ENCODE measurements around the gene LPP.

LPP gene

DNA sequence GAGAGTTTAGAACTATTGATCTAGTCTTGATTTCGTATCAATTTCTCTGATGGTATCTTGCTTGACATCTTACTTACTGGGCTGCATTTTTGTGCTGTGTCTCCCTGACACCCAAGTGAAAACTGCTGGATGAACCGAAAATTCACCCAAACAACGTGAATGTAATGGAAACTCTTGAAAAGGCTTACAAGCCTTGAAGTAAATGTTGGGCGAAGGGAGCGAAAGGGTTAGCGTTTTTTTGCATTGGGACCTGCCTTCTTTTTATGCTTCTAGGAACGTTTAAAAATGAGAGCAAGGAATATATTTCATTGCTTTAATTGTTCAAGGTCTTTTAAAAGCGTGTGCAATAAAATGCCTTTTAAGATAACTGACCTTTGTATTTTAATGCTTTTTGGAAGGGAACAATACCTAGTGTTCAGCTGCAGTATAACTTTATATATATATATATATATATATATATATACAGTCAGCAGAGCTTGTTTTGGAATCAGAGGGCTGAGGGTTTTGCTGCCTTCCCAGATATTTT, 94.1 kb downstream of the LPP start:
- DNase-seq (ENCODE audit: low spot score) (no peak), ATAC-seq (ENCODE audit: low read depth) (no peak)
- H3K4me1 ChIP-seq (ENCODE audit: insufficient read depth, poor library complexity, severe bottlenecking): peaks cover 10% of the 10 kb centered on the region
- H3K36me3 ChIP-seq (ENCODE audit: low read depth): no peaks in the 10 kb centered on the region
- TF ChIP-seq CTCF (IDR thresholded peaks at IDR 0.05; ENCODE audit: poor library complexity, severe bottlenecking): no peak
- H3K27ac ChIP-seq (ENCODE audit: poor library complexity, severe bottlenecking): no peak overlapping the region
- no peaks in the 10 kb centered on the region for H3K9me3 ChIP-seq (ENCODE audit: severe bottlenecking)
- H3K27me3 ChIP-seq (ENCODE audit: insufficient read depth, poor library complexity, severe bottlenecking): no peaks in the 10 kb centered on the region
- H3K4me3 ChIP-seq (ENCODE audit: severe bottlenecking): no peak overlapping the region

DNA sequence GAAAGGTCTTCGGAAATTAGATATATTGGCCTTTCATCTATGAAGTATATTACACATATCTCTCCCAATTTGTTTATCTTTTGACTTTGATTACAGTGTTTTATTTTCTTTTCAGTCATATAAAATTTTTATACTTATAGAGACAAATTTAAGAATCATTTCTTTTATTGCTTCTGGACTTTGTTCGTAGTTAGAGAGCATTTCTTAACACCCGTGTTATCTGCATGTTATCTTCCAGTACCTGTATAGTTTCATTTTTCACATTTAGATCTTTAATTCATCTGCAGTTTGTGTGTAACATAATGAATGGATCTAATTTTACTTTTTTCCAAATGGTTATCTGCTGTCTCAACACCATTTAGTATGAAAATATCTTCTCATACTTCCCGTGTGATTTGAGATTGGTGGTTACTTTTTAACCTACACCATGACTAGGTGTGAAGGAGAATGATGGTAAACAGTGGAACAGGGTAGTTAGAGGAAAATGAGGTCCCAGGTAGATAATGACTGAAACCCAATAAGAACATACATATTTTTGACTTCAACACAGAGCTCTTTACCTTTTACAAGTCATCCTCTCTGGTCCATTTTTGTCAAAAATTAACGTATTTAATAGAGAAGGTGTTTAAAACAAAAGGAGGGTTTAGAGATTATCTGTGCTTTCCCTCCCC, 99.3 kb downstream of the LPP start:
- no peak overlapping the region for H3K27ac ChIP-seq (ENCODE audit: poor library complexity, severe bottlenecking)
- no peaks in the 10 kb centered on the region for H3K9me3 ChIP-seq (ENCODE audit: severe bottlenecking)
- H3K4me3 ChIP-seq (ENCODE audit: severe bottlenecking): no peak overlapping the region
- H3K36me3 ChIP-seq (ENCODE audit: low read depth): no peaks in the 10 kb centered on the region; the same call in 1 of the 2 replicates
- DNase-seq (ENCODE audit: low spot score): no peak
- no peak for TF ChIP-seq CTCF (IDR thresholded peaks at IDR 0.05; ENCODE audit: poor library complexity, severe bottlenecking)
- no peaks in the 10 kb centered on the region for H3K27me3 ChIP-seq (ENCODE audit: insufficient read depth, poor library complexity, severe bottlenecking)
- H3K4me1 ChIP-seq (ENCODE audit: insufficient read depth, poor library complexity, severe bottlenecking): no peaks in the 10 kb centered on the region
- ATAC-seq (ENCODE audit: low read depth): no peak

DNA sequence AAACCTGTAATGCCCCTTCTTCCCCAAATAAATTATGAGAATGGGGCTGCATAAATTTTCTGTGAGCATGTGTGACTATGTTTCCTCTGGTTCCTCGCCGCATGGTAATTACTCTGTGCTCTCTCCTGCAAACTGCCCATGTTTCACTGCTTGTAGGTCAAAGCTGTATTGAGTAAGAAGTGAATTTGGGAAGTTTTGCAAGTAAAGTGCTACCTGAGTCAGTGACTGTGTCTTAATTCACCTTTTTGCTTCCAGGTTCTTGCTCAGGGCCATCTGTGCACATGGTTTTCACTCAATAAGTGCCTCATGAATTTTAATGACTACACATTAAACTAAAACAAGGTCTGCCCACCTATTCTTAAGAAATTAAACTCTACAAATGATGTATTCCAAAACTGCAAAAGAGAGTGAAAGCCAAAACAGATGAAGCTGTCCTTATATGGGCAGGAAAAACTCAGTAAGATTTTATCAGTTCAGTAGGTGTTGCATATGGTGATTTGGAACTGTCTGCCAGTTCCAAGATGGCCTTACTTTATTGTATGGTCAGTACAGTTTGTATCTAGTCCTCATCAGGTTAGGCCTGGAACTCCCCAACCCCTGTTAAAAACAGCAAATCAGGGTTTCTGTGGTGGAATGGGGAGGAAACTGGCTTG, 100.0 kb downstream of the LPP start:
- H3K27ac ChIP-seq (ENCODE audit: poor library complexity, severe bottlenecking): no peak overlapping the region
- H3K4me1 ChIP-seq (ENCODE audit: insufficient read depth, poor library complexity, severe bottlenecking): no peaks in the 10 kb centered on the region
- no peak overlapping the region for H3K4me3 ChIP-seq (ENCODE audit: severe bottlenecking)
- H3K27me3 ChIP-seq (ENCODE audit: insufficient read depth, poor library complexity, severe bottlenecking): no peaks in the 10 kb centered on the region
- H3K36me3 ChIP-seq (ENCODE audit: low read depth): no peaks in the 10 kb centered on the region; the same call in 1 of the 2 replicates
- no peak for ATAC-seq (ENCODE audit: low read depth)
- no peaks in the 10 kb centered on the region for H3K9me3 ChIP-seq (ENCODE audit: severe bottlenecking)
- DNase-seq (ENCODE audit: low spot score): no peak
- TF ChIP-seq CTCF (IDR thresholded peaks at IDR 0.05; ENCODE audit: poor library complexity, severe bottlenecking): no peak

GRCh38 chr3:188254520-188255070, 100.6 kb downstream of the LPP start:
- no peaks in the 10 kb centered on the region; the same call in 1 of the 2 replicates for H3K36me3 ChIP-seq (ENCODE audit: low read depth)
- no peaks in the 10 kb centered on the region for H3K9me3 ChIP-seq (ENCODE audit: severe bottlenecking)
- ATAC-seq (ENCODE audit: low read depth) (no peak), DNase-seq (ENCODE audit: low spot score) (no peak)
- no peak overlapping the region for H3K4me3 ChIP-seq (ENCODE audit: severe bottlenecking)
- H3K27me3 ChIP-seq (ENCODE audit: insufficient read depth, poor library complexity, severe bottlenecking): no peaks in the 10 kb centered on the region
- no peaks in the 10 kb centered on the region for H3K4me1 ChIP-seq (ENCODE audit: insufficient read depth, poor library complexity, severe bottlenecking)
- no peak for TF ChIP-seq CTCF (IDR thresholded peaks at IDR 0.05; ENCODE audit: poor library complexity, severe bottlenecking)
- H3K27ac ChIP-seq (ENCODE audit: poor library complexity, severe bottlenecking): no peak overlapping the region
